HepG2 (cell line): ENCODE results near the gene AGBL1. TPM values are rescaled to one million over a fixed set of nuclear protein-coding genes. Genes with fewer than 3 reads are reported as not detected.

Experiments
- ATAC-seq: fragments of 200-7000 bp; cut with Tn5 transposase; 3 replicates; pipeline ENCODE4 v1.9.1; 2020; ENCODE audit warnings: mild to moderate bottlenecking, moderate library complexity
- BruUV-seq: library from RNA; stranded (reverse); fragments of 400-500 nt; replicated peaks from 2 replicates; lab custom pipeline; 2021; lab: Mats Ljungman, UMichigan
- CTCF ChIA-PET: fragments of 300-600 bp; formaldehyde crosslinking; extraction: SDS; loops from one replicate; lab custom pipeline; 2021; ENCODE audit warnings: low total read pairs, inconsistent platforms, low intra/inter-chr PET ratio; lab: Yijun Ruan, JAX
- POLR2A ChIA-PET: fragments of 350-600 bp; sonication (Branson Sonifier 250); formaldehyde crosslinking; loops from one replicate; lab custom pipeline; 2020; ENCODE audit warnings: antibody characterized with exemption, inconsistent platforms; lab: Yijun Ruan, JAX
- DNase-seq: peaks from one replicate; pipeline ENCODE4 v3.0.0-alpha.2; 2015; ENCODE audit warnings: low spot score
- FAIRE-seq: peaks from 3 replicates; lab custom pipeline; 2011; peaks lifted over from hg19 to GRCh38; lab: Jason Lieb, UNC
- H2AFZ ChIP-seq: one replicate; pipeline ENCODE4 v1.6.1; 2011; ENCODE audit warnings: low read length, inconsistent platforms
- H3K27ac ChIP-seq: fragments of 300-600 bp; 3 replicates; pipeline ENCODE4 v1.8.0; 2011; ENCODE audit warnings: mixed run types, mild to moderate bottlenecking, mixed read lengths, low read length, inconsistent platforms; ENCODE audit not compliant: insufficient read depth; ENCODE audit errors: extremely low read length
- H3K27me3 ChIP-seq, 2 experiments: fragments of 200-600 bp in 1 of 2; 2 replicates in 1 of 2; 3 replicates in 1 of 2; pipeline versions ENCODE4 v1.6.0 to v1.8.0; 2011; ENCODE audit warnings: low read length in 2 of 2, mild to moderate bottlenecking in 2 of 2, moderate library complexity in 2 of 2, inconsistent platforms in 1 of 2; ENCODE audit not compliant: insufficient read depth in 2 of 2, control insufficient read depth in 1 of 2
- H3K36me3 ChIP-seq, 2 experiments: fragments of 200-600 bp in 1 of 2; replicated peaks in 1 of 2; 2 replicates in 1 of 2; 3 replicates in 1 of 2; pipeline versions ENCODE4 v1.5.1 to v1.8.0; 2011; ENCODE audit warnings: low read length in 2 of 2, inconsistent platforms in 1 of 2; ENCODE audit not compliant: insufficient read depth in 2 of 2, control insufficient read depth in 1 of 2
- H3K4me1 ChIP-seq: 2 replicates; pipeline ENCODE4 v1.5.1; 2012; ENCODE audit warnings: low read length, inconsistent platforms; ENCODE audit not compliant: insufficient read depth
- H3K4me2 ChIP-seq: 2 replicates; pipeline ENCODE4 v1.6.0; 2011; ENCODE audit warnings: low read depth, low read length, inconsistent platforms
- H3K4me3 ChIP-seq, 3 experiments: fragments of 200-600 bp in 1 of 3; sonication (generic), shearing (Covaris generic) in 1 of 3; replicated peaks in 1 of 3; 2 replicates each; pipeline ENCODE4 v1.5.1; 2011 to 2016; ENCODE audit warnings: low read length in 3 of 3, inconsistent platforms in 2 of 3, low read depth in 2 of 3, mild to moderate bottlenecking in 2 of 3, control low read depth in 1 of 3, mixed read lengths in 1 of 3; ENCODE audit not compliant: insufficient read depth in 1 of 3
- H3K79me2 ChIP-seq: one replicate; pipeline ENCODE4 v1.6.1; 2011; ENCODE audit warnings: low read length, inconsistent platforms; ENCODE audit not compliant: insufficient read depth
- H3K9ac ChIP-seq: 2 replicates; pipeline ENCODE4 v1.6.0; 2011; ENCODE audit warnings: mild to moderate bottlenecking, low read depth, low read length, inconsistent platforms; ENCODE audit not compliant: insufficient read depth
- H3K9me3 ChIP-seq: 2 replicates; pipeline ENCODE4 v1.5.1; 2012; ENCODE audit warnings: mild to moderate bottlenecking, low read length
- H4K20me1 ChIP-seq: 2 replicates; pipeline ENCODE4 v1.6.0; 2011; ENCODE audit warnings: inconsistent platforms, mild to moderate bottlenecking, low read length, moderate library complexity; ENCODE audit not compliant: insufficient read depth
- ETS1 ChIP-seq: sonication (generic); formaldehyde crosslinking; IDR thresholded peaks from 2 replicates; pipeline ENCODE4 v1.4.0; 2020; ENCODE audit warnings: missing genetic modification reagents
- FOXA1 ChIP-seq, 2 experiments: fragments of 450-650 bp in 1 of 2; sonication (generic) in 1 of 2; formaldehyde crosslinking in 1 of 2; IDR thresholded peaks; 2 replicates each; pipeline versions ENCODE4 v1.4.0 to v1.6.1; 2016 to 2020; ENCODE audit warnings: missing genetic modification reagents in 1 of 2
- KAT2B ChIP-seq: fragments of 150-350 bp; IDR thresholded peaks from 2 replicates; pipeline ENCODE4 v1.6.1; 2014; ENCODE audit warnings: low read depth, low read length, borderline replicate concordance
- NFKBIZ ChIP-seq: IDR thresholded peaks from 2 replicates; pipeline ENCODE4 v1.6.1; 2018; ENCODE audit warnings: missing genetic modification reagents, missing compliant biosample characterization
- NR0B2 ChIP-seq: sonication (generic); formaldehyde crosslinking; IDR thresholded peaks from 2 replicates; pipeline ENCODE4 v1.4.0; 2020; ENCODE audit warnings: mild to moderate bottlenecking, missing genetic modification reagents
- THRA ChIP-seq: sonication (generic); formaldehyde crosslinking; IDR thresholded peaks from 2 replicates; pipeline ENCODE4 v1.4.0; 2020; ENCODE audit warnings: missing genetic modification reagents, borderline replicate concordance
- ZNF101 ChIP-seq: sonication (generic); formaldehyde crosslinking; IDR thresholded peaks from 2 replicates; pipeline ENCODE4 v1.4.0; 2020; ENCODE audit warnings: mild to moderate bottlenecking, low read depth, missing genetic modification reagents, borderline replicate concordance
- ZNF335 ChIP-seq: sonication (generic); formaldehyde crosslinking; IDR thresholded peaks from 2 replicates; pipeline ENCODE4 v1.4.0; 2020; ENCODE audit warnings: missing genetic modification reagents
- ZNF577 ChIP-seq: sonication (generic); formaldehyde crosslinking; IDR thresholded peaks from 2 replicates; pipeline ENCODE4 v1.4.0; 2020; ENCODE audit warnings: mild to moderate bottlenecking, low read depth, missing genetic modification reagents, borderline replicate concordance
- WGBS: methylation state at CpG from one replicate; pipeline ENCODE4 v1.1.6; 2017; ENCODE audit warnings: low lambda C conversion rate; 5-methylcytosine and 5-hydroxymethylcytosine counted together
- in situ Hi-C: cut with HindIII; loops from 2 replicates; pipeline ENCODE4 v1.10.0; 2017; ENCODE audit warnings: low pct_unique_long_range_greater_than_20kb; ENCODE audit not compliant: extremely low pct_ligation_motif_present
- intact Hi-C: fragments of 100-400 bp; cut with micrococcal nuclease; formaldehyde crosslinking; loops from one replicate; pipeline ENCODE4 v1.10.0; 2022; ENCODE audit not compliant: unreplicated experiment
- polyA plus RNA-seq, 8 experiments: library from polyadenylated mRNA; depleted of rRNA in 3 of 8; stranded (reverse) in 7 of 8; unstranded in 1 of 8; fragments of >200 nt; fragmentation: Illumina TruSeq in 4 of 8; extraction: Trizol in 4 of 8; gene quantifications; 2 replicates each; pipeline versions ENCODE4 v1.2.1 to v1.2.3, GENCODE V29; 2011 to 2016; ENCODE audit warnings: low read depth in 4 of 8, missing spikeins in 1 of 8, mixed read lengths in 1 of 8; ENCODE audit not compliant: insufficient read depth in 1 of 8
- total RNA-seq, 5 experiments: library from RNA; depleted of rRNA; stranded (reverse); fragments of >200 nt; fragmentation: Illumina TruSeq; extraction: Trizol; gene quantifications; 2 replicates each; pipeline ENCODE4 v1.2.3, GENCODE V29; 2016; ENCODE audit warnings: low read depth in 1 of 5

AGBL1 gene
- total and polyA plus RNA-seq, 2 of the 13 experiments (the other 11 are each of a cell fraction or from before 2014, with no cell fraction given), result 0.01 TPM; not detected in 1

GRCh38 chr15:86502301-86502700 is 422.6 kb downstream of the AGBL1 start:
- POLR2A ChIA-PET, result no interaction called here
- no peak overlapping the region for H3K4me3 ChIP-seq
- H4K20me1 ChIP-seq, result no peaks in the 10 kb centered on the region
- in situ Hi-C loops (no loop called here), intact Hi-C loops (no loop called here)
- CTCF ChIA-PET, result no interaction called here
- no peaks in the 10 kb centered on the region for H3K27me3 ChIP-seq
- no peaks in the 10 kb centered on the region for H3K36me3 ChIP-seq
- TF ChIP-seq ZNF335 (CRISPR knock-in tag) (no peak), ZNF577 (CRISPR knock-in tag) (no peak), NFKBIZ (CRISPR knock-in tag) (no peak), NR0B2 (no peak), ZNF101 (CRISPR knock-in tag) (no peak), KAT2B (no peak), FOXA1 (IDR thresholded peaks at IDR 0.05) (no peak), FOXA1 (CRISPR knock-in tag; IDR thresholded peaks at IDR 0.05) (no peak), ETS1 (CRISPR knock-in tag) (no peak), THRA (no peak)
- H3K27ac ChIP-seq, result no peak overlapping the region
- H3K79me2 ChIP-seq, result no peaks in the 10 kb centered on the region
- FAIRE-seq (no peak), ATAC-seq (no peak), DNase-seq (no peak)
- WGBS, result 0% methylated on average over 1 of the region's 1 CpG
- H3K9me3 ChIP-seq, result peaks cover 72% of the 10 kb centered on the region
- no peak overlapping the region for H3K4me2 ChIP-seq
- no peak overlapping the region for H3K9ac ChIP-seq
- no peaks in the 10 kb centered on the region for H3K4me1 ChIP-seq
- H2AFZ ChIP-seq, result no peak overlapping the region
- BruUV-seq, result no TSS peak
